K562 (cell line): Measurements from ENCODE around the gene TLE3. TPM values are rescaled to one million over a fixed set of nuclear protein-coding genes. Genes with fewer than 3 reads are reported as not detected.

Experiments used
- ATAC-seq: fragments of 200-7000 bp; cut with Tn5 transposase; 3 replicates; pipeline ENCODE4 v1.9.1; 2020; ENCODE audit warnings: moderate library complexity
- BruUV-seq: library from RNA; stranded (reverse); fragments of 400-500 nt; replicated peaks from 2 replicates; lab custom pipeline; 2021; lab: Mats Ljungman, UMichigan
- CTCF ChIA-PET: fragments of 300-600 bp; formaldehyde crosslinking; extraction: SDS; loops from one replicate; lab custom pipeline; 2021; ENCODE audit warnings: low intra/inter-chr PET ratio; lab: Yijun Ruan, JAX
- POLR2A ChIA-PET: fragments of 300-600, 350-650 bp; sonication (Branson Sonifier 250); formaldehyde crosslinking; extraction: SDS; loops from one replicate; lab custom pipeline; 2021; ENCODE audit warnings: antibody characterized with exemption, inconsistent platforms; lab: Yijun Ruan, JAX
- DNase-seq, 4 experiments: peaks; one replicate each; pipeline versions ENCODE4 v3.0.0 to v3.0.0-alpha.2; 2011 to 2018; ENCODE audit warnings: low spot score in 3 of 4, mixed read lengths in 3 of 4; ENCODE audit errors: extremely low read depth in 1 of 4
- FAIRE-seq: peaks from 2 replicates; lab custom pipeline; 2011; peaks lifted over from hg19 to GRCh38; lab: Jason Lieb, UNC
- H2AFZ ChIP-seq: 2 replicates; pipeline ENCODE4 v1.6.0; 2011; ENCODE audit warnings: low read depth, low read length, control low read depth, inconsistent platforms
- H3K27ac ChIP-seq: fragments of 200-600 bp; 3 replicates; pipeline ENCODE4 v1.8.0; 2011; ENCODE audit warnings: low read depth, mild to moderate bottlenecking, control low read depth, inconsistent platforms, low read length, moderate library complexity, mixed read lengths; ENCODE audit errors: extremely low read depth
- H3K27me3 ChIP-seq, 2 experiments: fragments of 300-600 bp in 1 of 2; 2 replicates in 1 of 2; 3 replicates in 1 of 2; pipeline versions ENCODE4 v1.6.0 to v1.8.0; 2011; ENCODE audit warnings: inconsistent platforms in 2 of 2, low read length in 2 of 2, mild to moderate bottlenecking in 1 of 2, mixed read lengths in 1 of 2, moderate library complexity in 1 of 2; ENCODE audit not compliant: control insufficient read depth in 2 of 2, insufficient read depth in 2 of 2
- H3K36me3 ChIP-seq: fragments of 300-600 bp; 3 replicates; pipeline ENCODE4 v1.8.0; 2011; ENCODE audit warnings: mild to moderate bottlenecking, low read length, inconsistent platforms; ENCODE audit not compliant: control insufficient read depth, insufficient read depth
- H3K4me1 ChIP-seq, 2 experiments: fragments of 200-600 bp in 1 of 2; replicated peaks in 1 of 2; 2 replicates in 1 of 2; 3 replicates in 1 of 2; pipeline versions ENCODE4 v1.5.1 to v1.8.0; 2011; ENCODE audit warnings: inconsistent platforms in 2 of 2, low read length in 2 of 2, mild to moderate bottlenecking in 1 of 2, mixed read lengths in 1 of 2, moderate library complexity in 1 of 2; ENCODE audit not compliant: control insufficient read depth in 2 of 2, insufficient read depth in 2 of 2
- H3K4me2 ChIP-seq: 2 replicates; pipeline ENCODE4 v1.6.1; 2011; ENCODE audit warnings: low read length, control low read depth, inconsistent platforms, mixed read lengths; ENCODE audit not compliant: insufficient read depth
- H3K4me3 ChIP-seq: fragments of 200-600 bp; sonication (generic), shearing (Covaris generic); 2 replicates; pipeline ENCODE4 v1.5.1; 2016; ENCODE audit warnings: control low read depth, inconsistent platforms
- H3K79me2 ChIP-seq: fragments of 200-600 bp; 3 replicates; pipeline ENCODE4 v1.8.0; 2011; ENCODE audit warnings: low read length, inconsistent platforms; ENCODE audit not compliant: control insufficient read depth, insufficient read depth
- H3K9ac ChIP-seq, 2 experiments: 2 replicates each; pipeline versions ENCODE4 v1.6.0 to v1.6.1; 2011; ENCODE audit warnings: low read depth in 2 of 2, low read length in 2 of 2, control low read depth in 1 of 2, inconsistent platforms in 1 of 2, mild to moderate bottlenecking in 1 of 2, mixed read lengths in 1 of 2; ENCODE audit not compliant: insufficient read depth in 1 of 2
- H3K9me1 ChIP-seq: one replicate; pipeline ENCODE4 v1.6.0; 2011; ENCODE audit warnings: inconsistent platforms, mild to moderate bottlenecking, low read length, moderate library complexity; ENCODE audit not compliant: control insufficient read depth, insufficient read depth
- H3K9me3 ChIP-seq: replicated peaks from 2 replicates; pipeline ENCODE4 v1.5.1; 2011; ENCODE audit warnings: low read depth, low read length, inconsistent platforms; ENCODE audit not compliant: control insufficient read depth, insufficient read depth
- H4K20me1 ChIP-seq: replicated peaks from 2 replicates; pipeline ENCODE4 v1.6.1; 2011; ENCODE audit warnings: low read length, inconsistent platforms, mixed read lengths; ENCODE audit not compliant: control insufficient read depth, insufficient read depth
- CBX8 ChIP-seq: fragments of 200-600 bp; sonication (generic); IDR thresholded peaks from 2 replicates; pipeline ENCODE4 v1.6.1; 2012; ENCODE audit warnings: borderline replicate concordance, mixed run types, low read depth, mild to moderate bottlenecking, moderate library complexity, mixed read lengths, low read length, control low read depth, inconsistent platforms; ENCODE audit not compliant: poor library complexity, severe bottlenecking; ENCODE audit errors: extremely low read depth
- CEBPG ChIP-seq, 3 experiments: fragments of 200-800 bp in 1 of 3; sonication (Bioruptor generic) in 1 of 3; sonication (generic) in 1 of 3; formaldehyde crosslinking in 1 of 3; IDR thresholded peaks in 2 of 3; conservative IDR thresholded peaks in 1 of 3; 2 replicates each; pipeline versions ENCODE4 v1.6.1 to v1.8.0; 2016 to 2022; ENCODE audit warnings: missing compliant biosample characterization in 2 of 3, missing genetic modification characterization in 2 of 3, mild to moderate bottlenecking in 1 of 3, missing genetic modification reagents in 1 of 3
- FOXO4 ChIP-seq: fragments of 450-650 bp; formaldehyde crosslinking; IDR thresholded peaks from 2 replicates; pipeline ENCODE4 v1.4.0; 2020; ENCODE audit warnings: mild to moderate bottlenecking, moderate library complexity
- FUS ChIP-seq: fragments of 200-400 bp; formaldehyde crosslinking; optimal IDR thresholded peaks from 2 replicates; pipeline ENCODE3; 2017; ENCODE audit warnings: low read depth, low read length
- KLF10 ChIP-seq: fragments of 250-450 bp; sonication (Bioruptor Pico); IDR thresholded peaks from 2 replicates; pipeline ENCODE4 v1.6.1; 2021; ENCODE audit warnings: matching md5 sums
- KLF13 ChIP-seq: fragments of 450-650 bp; IDR thresholded peaks from 2 replicates; pipeline ENCODE4 v1.6.1; 2016; ENCODE audit warnings: missing genetic modification characterization, low read depth, mild to moderate bottlenecking, missing compliant biosample characterization, moderate library complexity, borderline replicate concordance
- MXI1 ChIP-seq: IDR thresholded peaks from 2 replicates; pipeline ENCODE4 v1.6.1; 2011; ENCODE audit warnings: low read depth, mild to moderate bottlenecking, improper control_type of control experiment, low read length
- NFXL1 ChIP-seq: fragments of 450-650 bp; formaldehyde crosslinking; IDR thresholded peaks from 2 replicates; pipeline ENCODE4 v1.4.0; 2021; ENCODE audit warnings: mild to moderate bottlenecking
- NR3C1 ChIP-seq: sonication (generic); formaldehyde crosslinking; IDR thresholded peaks from 2 replicates; pipeline ENCODE4 v1.8.1; 2022; ENCODE audit warnings: missing genetic modification reagents
- RBM22 ChIP-seq: fragments of 200-400 bp; formaldehyde crosslinking; IDR thresholded peaks from 2 replicates; pipeline ENCODE4 v1.6.1; 2018; ENCODE audit warnings: low read length, low read depth; ENCODE audit not compliant: poor library complexity, severe bottlenecking
- SNAPC5 ChIP-seq: fragments of 250-450 bp; sonication (Bioruptor Pico); IDR thresholded peaks from 2 replicates; pipeline ENCODE4 v1.8.0; 2021; ENCODE audit warnings: moderate library complexity, mild to moderate bottlenecking, inconsistent platforms
- USF2 ChIP-seq: sonication (generic); formaldehyde crosslinking; IDR thresholded peaks from 2 replicates; pipeline ENCODE4 v1.5.0; 2020; ENCODE audit warnings: missing genetic modification reagents
- WGBS: fragments of 100-300 bp; shearing (Covaris generic); methylation state at CpG from one replicate; pipeline ENCODE4 v1.1.6; 2016; ENCODE audit warnings: low coverage, mixed read lengths; ENCODE audit not compliant: insufficient coverage; ENCODE audit errors: missing lambda C conversion rate; 5-methylcytosine and 5-hydroxymethylcytosine counted together
- in situ Hi-C: fragments of 300-500 bp; cut with MboI; formaldehyde crosslinking; loops from 4 replicates; pipeline ENCODE4 v1.15.0; 2018; ENCODE audit warnings: inconsistent platforms, mixed read lengths
- intact Hi-C: fragments of 100-400 bp; cut with micrococcal nuclease; formaldehyde crosslinking; loops from 2 replicates; pipeline ENCODE4 v1.14.2; 2022
- polyA plus RNA-seq, 8 experiments: library from polyadenylated mRNA; depleted of rRNA in 4 of 8; stranded (reverse) in 5 of 8; unstranded in 3 of 8; fragments of >200 nt; fragmentation: Nextera tagmentation in 2 of 8; fragmentation: Illumina TruSeq in 1 of 8; extraction: Ambion mirVana in 2 of 8; extraction: Trizol in 1 of 8; gene quantifications; 2 replicates each; pipeline versions ENCODE4 v1.2.1 to v1.2.3, GENCODE V29; 2011 to 2014; ENCODE audit warnings: inconsistent platforms in 1 of 8, missing spikeins in 1 of 8
- total RNA-seq, 7 experiments: library from RNA; depleted of rRNA in 6 of 7; stranded (reverse); fragments of >200 nt in 6 of 7; fragmentation: Illumina TruSeq in 2 of 7; extraction: Trizol in 2 of 7; gene quantifications; 2 replicates each; pipeline versions ENCODE4 v1.2.1 to v1.2.3, GENCODE V29; 2011 to 2021; ENCODE audit warnings: low replicate concordance in 1 of 7

The TLE3 gene
- total and polyA plus RNA-seq, 9 of the 15 experiments (the other 6 are each of a cell fraction or from before 2014, with no cell fraction given), result 1.5 to 84.2 (median 14.1) TPM

GRCh38 chr15:70084461-70084860 is 13.3 kb downstream of the TLE3 start:
- no peak for ATAC-seq
- Histone ChIP-seq H3K27ac (no peak overlapping the region), H3K4me2 (no peak overlapping the region), H3K27me3 (no peaks in the 10 kb centered on the region), H3K36me3 (peaks cover 95% of the 10 kb centered on the region), H3K9me1 (peaks cover 6% of the 10 kb centered on the region), H3K9ac (no peak overlapping the region), H3K4me1 (peaks cover 20 to 34% of the 10 kb centered on the region in 2 experiments), H3K9me3 (no peaks in the 10 kb centered on the region), H4K20me1 (peaks cover 16% of the 10 kb centered on the region), H2AFZ (no peak overlapping the region), H3K4me3 (no peak overlapping the region), H3K79me2 (peaks cover 70% of the 10 kb centered on the region)
- in situ Hi-C loops, result no loop called here
- intact Hi-C loops, result no loop called here
- no peak for TF ChIP-seq SNAPC5
- no peak for TF ChIP-seq FUS
- TF ChIP-seq MXI1, result no peak
- no peak for DNase-seq
- ChIA-PET POLR2A (no interaction called here), CTCF (no interaction called here)
- 79% methylated on average over 6 of the region's 6 CpGs for WGBS
- no peak for FAIRE-seq
- no TSS peak for BruUV-seq

- no peaks in the 10 kb centered on the region for H3K27me3 ChIP-seq
- WGBS, result 100% methylated on average over 1 of the region's 1 CpG
- ATAC-seq, result no peak
- peaks cover 16% of the 10 kb centered on the region for H4K20me1 ChIP-seq
- peaks cover 6% of the 10 kb centered on the region for H3K9me1 ChIP-seq
- no peak overlapping the region for H3K4me2 ChIP-seq
- CTCF ChIA-PET, result no interaction called here
- POLR2A ChIA-PET, result no interaction called here
- DNase-seq, result no peak
- H3K9ac ChIP-seq, result no peak overlapping the region
- intact Hi-C loops, result no loop called here
- BruUV-seq, result no TSS peak
- H3K4me1 ChIP-seq, result peaks cover 16 to 29% of the 10 kb centered on the region in 2 experiments
- FAIRE-seq, result no peak
- no peak overlapping the region for H2AFZ ChIP-seq
- H3K27ac ChIP-seq, result no peak overlapping the region
- H3K36me3 ChIP-seq, result peaks cover 95% of the 10 kb centered on the region
- no peaks in the 10 kb centered on the region for H3K9me3 ChIP-seq
- H3K4me3 ChIP-seq, result no peak overlapping the region
- in situ Hi-C loops, result no loop called here
- H3K79me2 ChIP-seq, result peaks cover 70% of the 10 kb centered on the region
- TF ChIP-seq FOXO4 (CRISPR knock-in tag), result no peak
- no peak for TF ChIP-seq KLF13 (tag)
- no peak for TF ChIP-seq NFXL1 (CRISPR knock-in tag)
- no peak for TF ChIP-seq CBX8
- TF ChIP-seq NR3C1 (CRISPR knock-in tag), result no peak
- TF ChIP-seq RBM22, result no peak
- TF ChIP-seq CEBPG (CRISPR knock-in tag; IDR thresholded peaks at IDR 0.05), result no peak
- no peak for TF ChIP-seq CEBPG (tag; conservative IDR thresholded peaks at IDR 0.05 in 1 of 2, IDR thresholded peaks at IDR 0.05 in 1 of 2)
- TF ChIP-seq USF2, result no peak
- TF ChIP-seq KLF10, result no peak
Observed at GRCh38 chr15:70083946-70084345, 13.8 kb downstream of the TLE3 start.
